Osteocyte (in vitro differentiated cells): Measurements from ENCODE around the gene TEDC1. TPM values are rescaled to one million over a fixed set of nuclear protein-coding genes. Genes with fewer than 3 reads are reported as not detected.

Experiments used
- DNase-seq: peaks from one replicate; pipeline ENCODE4 v3.0.0; 2021; ENCODE audit warnings: mixed read lengths; ENCODE audit not compliant: unreplicated experiment; ENCODE audit errors: extremely low spot score
- H3K27ac Mint-ChIP-seq: one replicate; pipeline ENCODE4 v1.8.0; 2021; ENCODE audit warnings: mild to moderate bottlenecking, mixed read lengths; ENCODE audit not compliant: unreplicated experiment
- H3K27me3 Mint-ChIP-seq: one replicate; pipeline ENCODE4 v1.8.0; 2021; ENCODE audit warnings: mixed read lengths; ENCODE audit not compliant: unreplicated experiment
- H3K36me3 Mint-ChIP-seq: one replicate; pipeline ENCODE4 v1.8.0; 2021; ENCODE audit warnings: mixed read lengths; ENCODE audit not compliant: unreplicated experiment
- H3K4me1 Mint-ChIP-seq: one replicate; pipeline ENCODE4 v1.8.0; 2021; ENCODE audit warnings: mixed read lengths; ENCODE audit not compliant: unreplicated experiment
- H3K4me3 Mint-ChIP-seq: one replicate; pipeline ENCODE4 v1.8.0; 2021; ENCODE audit warnings: mild to moderate bottlenecking, moderate library complexity, mixed read lengths; ENCODE audit not compliant: unreplicated experiment
- H3K9me3 Mint-ChIP-seq: one replicate; pipeline ENCODE4 v1.8.0; 2021; ENCODE audit warnings: mixed read lengths; ENCODE audit not compliant: unreplicated experiment
- CTCF ChIP-seq: fragments of 200-600 bp; sonication (generic); IDR thresholded peaks from 2 replicates; pipeline ENCODE4 v1.5.0; 2021; ENCODE audit warnings: antibody characterized with exemption, mild to moderate bottlenecking, moderate library complexity
- total RNA-seq: library from RNA; stranded (reverse); gene quantifications from 2 replicates; pipeline ENCODE4 v1.2.1, GENCODE V29; 2021

TEDC1 gene
- total RNA-seq, 1 donor from 2014 or later = 11.0 TPM

GRCh38 chr14:105532735-105533141 lies 41.7 kb downstream of the TEDC1 start:
- H3K27ac Mint-ChIP-seq = no peak overlapping the region
- H3K36me3 Mint-ChIP-seq = no peaks in the 10 kb centered on the region
- H3K27me3 Mint-ChIP-seq = peaks cover 6% of the 10 kb centered on the region
- H3K4me3 Mint-ChIP-seq = no peak overlapping the region
- no peaks in the 10 kb centered on the region for H3K9me3 Mint-ChIP-seq
- no peak for DNase-seq
- no peaks in the 10 kb centered on the region for H3K4me1 Mint-ChIP-seq
- TF ChIP-seq CTCF = peak; percentile 46

GRCh38 chr14:105533391-105533790 lies 42.3 kb downstream of the TEDC1 start:
- H3K9me3 Mint-ChIP-seq = no peaks in the 10 kb centered on the region
- no peak for DNase-seq
- no peaks in the 10 kb centered on the region for H3K4me1 Mint-ChIP-seq
- peaks cover 6% of the 10 kb centered on the region for H3K27me3 Mint-ChIP-seq
- H3K4me3 Mint-ChIP-seq = no peak overlapping the region
- no peak for TF ChIP-seq CTCF
- no peaks in the 10 kb centered on the region for H3K36me3 Mint-ChIP-seq
- H3K27ac Mint-ChIP-seq = no peak overlapping the region

DNA sequence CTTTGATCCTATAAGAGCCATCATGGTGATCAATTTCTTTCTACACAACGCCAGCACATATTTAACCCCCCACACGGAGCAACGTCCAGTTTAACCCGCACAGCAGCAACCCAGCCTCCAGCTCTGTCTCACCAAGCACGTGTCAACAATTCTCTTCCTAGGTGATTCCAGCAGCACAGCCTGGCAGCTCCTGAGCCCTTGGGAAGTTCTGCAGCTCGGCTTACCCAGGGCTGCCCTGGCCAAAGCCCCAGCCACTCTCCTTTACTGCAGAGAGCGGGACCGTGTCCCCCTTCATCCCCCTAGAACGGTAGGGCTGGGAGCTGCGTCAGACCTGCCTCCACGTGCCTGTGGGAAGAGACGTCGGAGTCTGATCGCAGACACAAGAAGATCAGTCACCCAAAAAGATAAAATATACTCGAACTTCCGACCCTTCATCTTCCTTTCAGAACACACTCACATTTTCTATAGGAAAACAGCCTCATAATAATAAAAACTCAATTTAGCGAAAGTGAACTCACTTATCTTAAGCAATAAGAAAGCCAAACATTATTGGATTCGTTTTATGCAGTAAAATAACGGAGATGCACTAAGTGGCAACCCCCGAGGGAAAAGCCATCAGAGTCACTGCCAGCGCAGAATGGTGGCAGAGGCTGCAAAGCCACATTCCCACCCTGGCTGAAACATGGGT lies 42.9 kb downstream of the TEDC1 start:
- Mint-ChIP-seq H3K4me1 (no peaks in the 10 kb centered on the region), H3K36me3 (no peaks in the 10 kb centered on the region), H3K4me3 (no peak overlapping the region), H3K27me3 (peaks cover 6% of the 10 kb centered on the region), H3K9me3 (no peaks in the 10 kb centered on the region), H3K27ac (no peak overlapping the region)
- TF ChIP-seq CTCF = no peak
- DNase-seq = no peak

GRCh38 chr14:105534586-105534985 lies 43.5 kb downstream of the TEDC1 start:
- H3K4me1 Mint-ChIP-seq = no peaks in the 10 kb centered on the region
- no peak for DNase-seq
- H3K36me3 Mint-ChIP-seq = no peaks in the 10 kb centered on the region
- no peaks in the 10 kb centered on the region for H3K9me3 Mint-ChIP-seq
- H3K27me3 Mint-ChIP-seq = peaks cover 6% of the 10 kb centered on the region
- TF ChIP-seq CTCF = no peak
- no peak overlapping the region for H3K27ac Mint-ChIP-seq
- no peak overlapping the region for H3K4me3 Mint-ChIP-seq

- H3K4me3 Mint-ChIP-seq = no peak overlapping the region
- H3K36me3 Mint-ChIP-seq = no peaks in the 10 kb centered on the region
- H3K27ac Mint-ChIP-seq = no peak overlapping the region
- H3K4me1 Mint-ChIP-seq = no peaks in the 10 kb centered on the region
- no peak for TF ChIP-seq CTCF
- H3K27me3 Mint-ChIP-seq = peaks cover 6% of the 10 kb centered on the region
- H3K9me3 Mint-ChIP-seq = no peaks in the 10 kb centered on the region
- DNase-seq = no peak
Measured at GRCh38 chr14:105536051-105536450, 45.0 kb downstream of the TEDC1 start.
